Fibroblast of skin of left quadriceps (primary cell): Measurements from ENCODE around the gene FEM1C.
"Not testable (repeated sequence)": the region's sequence is repeated elsewhere in the genome, so short reads cannot be mapped to it uniquely, and the experiment has no call there.

Experiments used
- DNase-seq, 2 experiments: peaks; one replicate each; pipeline ENCODE4 v3.0.0-alpha.2; 2013; ENCODE audit warnings: low read depth in 2 of 2

The FEM1C gene

DNA sequence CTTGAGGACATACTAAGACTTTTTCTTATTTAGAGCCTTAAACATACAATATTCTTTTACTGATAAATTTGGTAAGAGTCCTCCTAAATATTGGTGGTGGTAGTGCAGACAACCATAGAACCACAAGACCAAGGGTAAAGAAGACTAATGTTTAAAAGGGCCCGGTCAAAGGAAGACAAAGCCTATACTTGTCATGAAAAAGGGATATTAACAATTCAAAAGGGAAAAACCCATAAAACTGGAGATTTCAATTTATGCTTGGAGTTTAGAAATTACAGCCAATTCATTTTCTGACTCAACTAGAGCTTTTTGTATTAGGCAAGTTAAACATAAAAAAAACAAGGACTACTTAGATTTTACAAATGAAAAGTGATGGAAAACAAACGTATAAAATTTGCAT is 24.4 kb downstream of the FEM1C start:
- DNase-seq, result no peak

DNA sequence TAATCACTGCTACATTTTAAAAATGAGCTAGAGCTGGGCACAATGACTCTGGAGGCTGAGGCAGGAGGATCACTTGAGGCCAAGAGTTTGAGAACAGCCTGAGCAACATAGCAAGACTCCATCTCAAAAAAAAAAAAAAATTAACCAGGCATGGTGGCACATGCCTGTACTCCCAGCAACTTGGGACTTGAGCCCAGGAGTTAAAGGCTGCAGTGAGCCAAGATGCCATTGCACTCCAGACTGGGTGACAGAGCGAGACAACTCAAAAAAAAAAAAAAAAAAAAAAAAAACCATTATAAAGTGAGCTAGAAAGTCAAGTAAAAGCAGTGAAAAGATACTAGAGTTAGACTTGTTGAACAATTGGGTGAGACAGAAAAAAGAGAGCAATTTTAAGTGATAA is 28.2 kb downstream of the FEM1C start:
- DNase-seq, result no peak

DNA sequence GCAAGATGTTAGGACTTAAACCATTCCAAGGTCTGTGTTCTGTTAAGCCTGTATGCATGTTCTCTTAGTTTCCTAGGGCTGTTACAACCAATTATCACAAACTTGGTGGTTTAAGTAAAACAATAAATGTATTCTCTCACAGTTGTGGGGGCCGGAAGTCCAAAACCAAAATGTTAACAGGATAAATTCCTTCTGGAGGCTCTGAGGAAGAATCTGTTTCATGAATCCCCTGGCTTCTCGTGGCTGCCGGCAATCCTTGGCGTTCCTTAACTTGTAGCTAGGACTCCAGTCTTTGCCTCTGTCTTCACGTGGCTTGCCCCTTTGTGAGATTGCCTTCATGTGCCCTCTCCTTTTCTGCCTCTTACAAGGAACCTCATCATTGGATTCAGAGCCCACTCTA is 30.4 kb downstream of the FEM1C start:
- DNase-seq, result peak; percentile 40 to 44

DNA sequence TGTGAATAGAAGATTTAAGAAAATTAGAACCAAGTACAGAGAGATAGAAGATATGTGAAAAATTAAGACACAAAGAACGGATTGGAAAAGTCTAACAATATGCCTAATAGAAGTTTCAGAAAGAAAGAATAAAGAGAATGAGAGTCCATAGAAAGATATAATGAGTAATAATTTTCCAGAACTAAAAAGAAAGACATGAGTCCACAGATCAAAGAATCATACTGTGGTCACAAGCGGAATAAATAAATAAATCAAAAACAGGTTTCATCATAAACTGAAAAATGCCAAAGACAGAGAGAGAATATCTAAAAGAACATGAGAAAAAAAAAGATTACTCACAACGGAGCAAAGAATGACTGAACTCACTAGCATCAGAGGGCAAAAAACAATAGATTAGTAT is 32.9 kb downstream of the FEM1C start:
- DNase-seq, result no peak

DNA sequence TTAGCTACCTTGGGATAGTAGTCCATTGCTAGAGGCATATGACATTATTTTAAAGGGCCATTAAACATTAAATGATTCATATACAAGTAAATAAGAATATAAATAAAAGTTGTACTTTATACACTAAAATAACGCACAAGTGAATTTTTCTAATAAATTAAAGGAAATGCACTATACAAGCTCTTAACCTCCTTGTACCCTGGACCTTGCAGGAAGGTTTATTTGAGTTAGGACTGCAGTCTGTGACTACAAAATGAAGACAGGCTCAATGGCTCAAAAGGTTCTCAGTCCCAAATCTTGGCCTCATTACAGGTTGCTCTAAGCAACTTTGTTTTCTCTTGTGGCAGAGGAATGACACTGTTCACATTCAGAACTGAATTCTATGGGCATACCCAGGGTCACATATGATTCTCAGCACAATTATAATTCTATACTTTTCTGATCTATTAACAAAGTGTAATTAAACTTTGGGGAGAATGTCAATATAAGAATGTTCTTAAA is 34.4 kb downstream of the FEM1C start:
- DNase-seq, result no peak

DNA sequence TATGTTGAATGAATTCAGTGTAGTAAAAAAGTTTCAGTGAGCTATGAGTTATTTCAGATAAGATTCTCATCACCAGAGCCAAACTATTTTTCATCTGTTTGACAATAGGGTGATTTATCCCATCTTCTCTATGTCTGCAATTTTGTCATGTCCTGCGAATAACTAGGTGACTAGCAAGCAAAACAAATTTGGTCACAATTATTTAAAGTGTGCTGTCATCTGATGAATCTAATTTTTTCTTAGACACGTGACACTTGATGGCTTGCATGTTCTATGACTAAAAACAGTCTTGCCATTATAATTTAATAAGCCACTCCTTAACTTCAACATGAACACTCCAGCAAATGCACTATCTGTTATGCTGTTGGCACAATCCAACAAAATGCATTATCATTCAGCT is 35.0 kb downstream of the FEM1C start:
- no peak for DNase-seq

DNA sequence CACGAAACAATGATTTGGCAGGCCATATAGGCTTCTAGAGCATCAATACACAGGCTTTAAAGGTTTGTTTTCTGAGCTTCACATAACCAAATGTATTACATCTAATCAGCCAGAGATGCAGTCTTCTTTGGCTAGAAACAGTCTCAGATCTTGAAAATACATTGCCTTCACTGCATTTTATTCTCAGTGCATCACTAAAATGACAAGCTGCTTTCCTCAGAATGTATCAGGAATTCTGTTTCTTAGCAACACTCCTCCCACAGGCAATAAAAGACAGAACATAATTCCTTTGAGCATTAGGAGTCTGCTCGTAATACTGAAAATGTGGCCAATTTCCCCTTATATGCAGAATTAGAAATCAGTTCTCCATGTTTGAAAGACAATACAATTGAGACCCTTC is 36.9 kb downstream of the FEM1C start:
- peak; percentile 48 to 56 for DNase-seq

DNA sequence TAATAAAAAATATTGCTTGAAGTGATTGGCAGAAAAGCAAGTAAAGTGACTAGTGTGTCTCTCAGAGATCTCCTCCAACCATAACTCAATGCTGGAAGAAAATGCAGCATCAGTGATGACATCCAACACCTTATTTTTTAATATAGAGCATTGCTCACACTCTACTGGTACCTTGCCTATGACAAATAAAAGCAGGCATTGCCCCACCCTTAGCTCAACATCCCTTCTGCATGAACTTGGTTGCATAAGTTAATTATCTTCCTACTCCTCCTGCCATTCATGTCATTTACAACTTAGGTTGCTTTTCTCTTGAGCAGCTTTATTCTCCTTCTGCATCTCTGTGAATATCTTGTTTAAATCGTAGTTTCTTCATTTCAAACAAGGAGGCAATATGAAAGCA is 41.2 kb downstream of the FEM1C start:
- DNase-seq, result no peak

DNA sequence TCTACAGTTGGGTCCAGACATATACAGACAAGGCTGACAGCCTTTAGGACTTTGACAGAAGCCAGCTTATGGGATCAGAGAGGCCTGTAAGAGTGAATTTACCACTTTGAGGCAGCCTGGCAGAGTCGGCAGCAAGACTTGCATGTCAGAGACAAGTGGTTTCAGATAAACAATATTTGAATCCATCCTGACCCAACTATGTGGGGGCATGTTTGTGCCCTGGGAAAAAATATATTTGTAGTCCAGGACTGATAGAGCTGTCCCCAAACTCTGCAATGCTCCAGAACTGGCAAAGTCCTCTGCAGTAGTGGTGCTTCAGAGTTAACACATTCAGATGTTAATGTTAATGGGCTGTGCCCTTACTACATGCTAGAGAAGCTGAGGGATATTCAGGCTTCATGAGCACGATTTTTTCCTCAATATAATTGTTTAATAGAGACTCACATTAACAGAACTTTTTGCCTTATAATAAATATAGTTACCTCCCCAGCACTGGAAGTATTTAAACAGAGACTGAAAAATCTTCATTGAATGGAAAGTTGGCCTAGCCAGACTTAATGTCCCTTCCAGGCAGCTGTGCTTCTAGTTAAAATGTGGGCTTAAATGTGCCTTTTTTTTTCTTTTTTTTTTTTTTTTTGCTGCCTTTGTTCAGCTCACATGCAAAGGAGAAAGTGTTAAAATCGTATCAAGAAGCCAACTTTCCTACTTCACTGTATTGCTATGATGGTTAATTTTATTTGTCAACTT is 42.9 kb downstream of the FEM1C start:
- DNase-seq, result no peak

DNA sequence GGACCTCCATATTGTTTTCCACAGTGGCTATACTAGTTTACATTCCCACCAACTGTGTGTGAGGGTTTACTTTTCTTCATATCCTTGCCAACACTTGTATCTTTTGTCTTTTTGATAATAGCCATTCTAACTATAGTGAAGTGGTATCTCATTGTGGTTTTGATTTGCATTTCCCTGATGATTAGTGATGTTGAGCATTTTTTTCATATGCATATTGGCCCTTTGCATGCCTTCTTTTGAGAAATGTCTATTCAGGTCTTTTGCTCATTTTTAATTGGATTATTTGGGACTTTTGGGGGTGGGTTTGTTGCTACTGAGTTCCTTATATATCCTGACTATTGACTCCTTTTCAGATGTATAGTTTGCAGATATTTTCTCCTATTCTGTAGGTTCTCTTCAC is 44.4 kb downstream of the FEM1C start:
- DNase-seq, result no peak

DNA sequence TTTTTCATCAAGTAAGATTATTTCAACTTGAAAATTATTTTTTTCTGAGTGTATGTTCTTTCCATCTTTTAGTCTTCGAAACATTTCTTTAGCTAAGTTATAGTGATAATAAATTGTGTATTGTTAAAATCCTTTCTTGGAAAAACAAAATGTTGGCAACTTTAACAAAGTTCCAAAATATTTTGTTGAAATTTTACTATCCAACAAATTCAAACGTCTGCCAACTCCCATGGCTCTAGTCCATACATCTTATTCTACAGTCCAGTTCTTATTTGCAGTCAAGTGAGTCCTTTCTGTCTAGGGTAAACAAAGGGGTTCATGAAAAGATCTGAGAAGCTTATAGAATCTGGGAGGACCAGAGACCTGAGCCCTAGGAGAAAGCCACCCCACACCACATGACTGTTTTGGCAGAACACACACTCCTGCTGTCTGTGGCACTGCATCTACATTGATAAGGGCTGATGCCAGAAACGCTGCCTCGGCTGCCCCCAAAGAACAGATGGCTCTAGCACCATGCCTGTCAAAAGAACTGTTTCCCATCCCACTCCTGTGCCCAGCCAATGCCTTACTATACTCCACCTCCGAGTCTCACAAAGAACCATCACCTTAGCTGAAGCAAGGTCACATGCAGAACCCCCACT is 47.5 kb downstream of the FEM1C start:
- no peak for DNase-seq

DNA sequence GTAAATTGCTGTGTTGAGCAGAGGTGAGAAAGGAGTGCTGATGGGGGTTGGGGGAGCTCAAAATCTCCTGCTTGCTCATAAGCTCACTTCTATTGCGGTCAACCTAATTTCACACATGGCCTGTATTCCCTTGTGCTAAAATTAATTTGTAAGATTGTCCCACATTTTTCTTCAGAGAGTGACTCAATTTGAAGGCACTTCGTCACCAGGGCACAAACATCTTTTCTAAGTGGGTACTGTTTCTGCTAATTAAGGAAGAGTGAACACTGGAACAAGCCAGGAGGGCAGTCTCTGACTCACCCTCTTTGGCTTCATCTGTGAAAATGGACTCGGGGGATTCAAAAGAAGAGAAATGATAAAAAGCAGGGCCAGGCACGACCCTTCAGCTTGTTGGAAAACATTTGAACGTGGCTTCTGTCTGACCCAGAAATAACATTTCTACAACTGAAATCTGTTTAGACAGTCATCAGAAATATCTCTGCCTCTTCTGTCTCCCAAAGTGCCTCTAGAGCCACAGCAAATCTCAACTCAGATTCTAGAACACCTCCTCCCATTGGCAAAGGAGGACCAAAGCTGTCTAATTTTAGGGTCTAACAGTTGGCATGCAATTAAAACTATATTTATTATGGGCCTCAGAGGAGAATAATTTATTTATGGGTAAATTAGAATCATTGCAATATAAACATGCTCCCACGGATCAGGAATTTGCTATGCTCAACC is 49.8 kb downstream of the FEM1C start:
- peak in 1 of 2 experiments; percentile 4 for DNase-seq

DNA sequence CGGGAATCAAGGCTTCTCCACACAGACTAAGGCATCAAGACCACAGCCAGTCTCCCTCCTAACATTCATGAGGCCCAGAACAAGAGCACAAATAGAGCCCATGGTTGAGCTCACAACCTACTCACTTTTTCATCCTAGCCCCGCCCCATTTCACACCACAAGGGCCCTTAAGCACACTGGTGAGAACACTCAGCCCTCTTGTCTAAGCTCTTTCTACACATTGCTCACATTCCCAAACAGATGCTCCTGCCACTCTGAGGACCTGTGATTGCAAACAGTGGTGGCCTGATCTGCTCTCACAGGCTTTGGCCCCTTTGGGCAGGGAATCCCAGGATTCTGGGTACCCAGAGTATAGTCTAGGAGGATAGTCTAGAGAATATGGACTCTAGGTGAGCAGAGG is 54.0 kb downstream of the FEM1C start:
- no peak for DNase-seq

DNA sequence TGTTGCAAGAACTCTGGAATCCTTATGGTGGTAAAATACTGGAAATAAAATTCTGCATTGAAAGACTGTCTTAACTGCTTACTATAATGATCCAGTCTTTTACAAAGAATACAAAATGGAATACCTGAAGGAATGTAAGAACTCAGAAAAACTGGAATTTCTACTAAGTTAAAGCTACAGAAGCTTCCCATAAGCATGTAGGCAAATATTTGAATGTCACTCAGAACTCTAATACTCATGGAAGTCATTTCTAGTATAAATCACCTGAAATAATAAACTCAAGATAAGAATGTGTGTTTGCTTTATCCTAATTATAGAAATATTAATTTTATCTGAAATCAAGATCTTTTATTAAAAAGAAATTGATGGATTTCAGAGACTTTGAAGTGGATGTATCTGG is 54.8 kb downstream of the FEM1C start:
- DNase-seq, result no peak

DNA sequence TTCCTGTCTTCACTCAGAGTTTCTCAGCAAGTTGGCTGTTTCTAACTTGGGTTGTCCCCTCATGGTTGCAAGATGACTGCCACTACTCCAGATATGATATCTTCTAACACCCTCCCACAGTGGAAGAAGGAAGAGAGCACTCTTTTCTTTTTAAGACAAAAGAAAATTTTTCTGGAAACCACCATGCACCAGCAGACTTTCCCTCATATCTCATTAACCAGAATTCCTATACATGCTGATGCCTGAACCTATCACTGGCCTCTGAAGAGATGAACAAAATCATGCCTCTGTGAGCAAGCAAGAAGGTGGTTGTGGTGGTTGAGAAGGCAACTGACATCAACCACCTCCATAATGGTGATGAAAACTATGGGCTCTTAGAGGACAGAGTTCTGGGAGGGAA is 56.8 kb downstream of the FEM1C start:
- DNase-seq, result no peak

DNA sequence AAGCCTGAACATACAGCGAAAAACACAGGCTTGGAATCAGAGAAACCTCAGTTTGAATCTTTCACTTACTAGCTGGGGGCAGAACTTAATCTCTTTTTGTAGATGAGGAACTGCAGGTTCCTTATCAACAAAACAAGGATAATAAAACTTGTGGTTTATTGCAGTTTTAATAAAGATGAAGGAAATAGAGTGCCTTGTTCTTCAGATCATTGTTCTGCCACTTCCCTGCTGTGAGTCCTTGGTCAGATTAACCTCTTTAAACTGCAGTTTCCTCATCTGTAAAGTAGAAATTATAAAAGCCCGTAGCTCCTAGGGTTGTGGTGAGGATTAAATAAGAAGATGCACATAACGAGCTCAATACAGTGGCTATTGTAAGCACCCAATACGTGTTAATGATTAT is 57.4 kb downstream of the FEM1C start:
- DNase-seq, result no peak

DNA sequence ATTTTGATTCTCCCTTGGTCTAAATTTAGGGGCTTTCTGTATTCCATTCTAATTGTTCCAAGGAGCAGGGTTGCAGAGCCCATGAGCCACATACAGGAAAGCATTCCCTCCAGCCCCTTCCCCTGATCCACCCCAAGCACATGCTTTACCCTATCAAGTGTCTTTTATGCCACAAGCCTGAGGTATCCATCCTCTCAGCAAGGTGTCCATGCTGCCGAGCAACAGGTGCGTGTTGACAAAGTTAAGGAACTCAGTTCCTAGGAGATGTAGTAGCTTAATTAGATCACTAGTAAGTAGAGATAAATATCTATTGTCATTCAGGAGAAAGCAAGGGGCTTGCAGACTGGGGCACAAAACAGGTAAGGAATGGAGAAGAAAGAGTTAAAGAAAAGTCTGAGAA is 57.8 kb downstream of the FEM1C start:
- no peak for DNase-seq

DNA sequence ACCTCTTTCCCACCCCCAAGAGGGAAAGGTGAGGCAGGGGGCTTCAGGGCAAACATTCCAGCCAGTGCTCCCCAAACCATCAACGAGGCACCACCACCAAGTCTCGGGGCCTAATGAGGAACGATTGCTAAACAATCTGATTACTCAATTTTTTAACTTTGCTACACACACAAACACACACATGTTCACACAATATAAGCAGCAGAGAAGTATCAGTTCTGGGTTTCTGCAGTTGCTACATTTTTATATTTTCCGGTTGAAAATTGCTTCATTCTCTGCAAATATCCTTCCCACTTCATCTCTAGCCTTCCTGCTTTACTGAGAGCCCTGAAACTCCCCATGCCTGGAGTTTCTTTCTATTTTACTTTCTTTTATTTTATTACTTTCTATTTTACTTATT is 60.2 kb downstream of the FEM1C start:
- DNase-seq, result no peak

DNA sequence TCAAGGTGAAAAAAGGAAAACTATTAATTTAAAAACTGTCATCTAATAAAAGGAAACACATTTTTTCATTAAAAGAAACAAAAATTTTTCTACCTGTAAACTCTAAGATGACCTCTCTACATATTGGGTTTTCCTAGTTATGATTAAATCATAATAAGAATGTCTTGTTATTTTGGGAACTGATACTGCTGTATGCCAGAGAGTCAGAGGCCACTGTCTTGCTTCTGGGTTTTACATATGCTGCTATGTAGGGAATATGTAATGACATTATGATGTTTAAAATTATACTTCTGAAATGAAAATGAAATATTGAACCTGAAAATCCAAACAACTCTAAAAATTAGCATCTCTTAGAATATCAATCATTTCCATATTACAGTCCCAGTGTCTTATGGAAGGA is 63.7 kb downstream of the FEM1C start:
- DNase-seq, result no peak

DNA sequence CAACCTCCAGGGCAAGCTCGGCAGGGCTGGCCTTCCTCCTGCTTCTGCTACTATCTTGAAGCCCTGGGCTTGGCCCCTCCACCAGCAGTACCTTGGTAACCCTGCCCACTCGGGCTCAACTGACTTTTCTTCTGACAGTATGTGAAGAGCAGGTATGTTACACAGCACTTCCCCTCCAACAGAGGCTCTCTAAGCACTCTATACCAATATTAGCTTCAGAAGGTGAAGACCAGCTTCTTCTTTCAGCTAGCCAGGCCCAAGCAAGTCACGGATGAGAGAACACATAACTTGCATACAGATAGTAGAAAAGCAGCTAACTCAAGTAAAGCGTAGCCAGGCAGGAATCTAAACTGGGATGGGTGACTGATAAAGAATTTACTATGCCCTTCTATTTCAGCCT is 64.3 kb downstream of the FEM1C start:
- no peak for DNase-seq

DNA sequence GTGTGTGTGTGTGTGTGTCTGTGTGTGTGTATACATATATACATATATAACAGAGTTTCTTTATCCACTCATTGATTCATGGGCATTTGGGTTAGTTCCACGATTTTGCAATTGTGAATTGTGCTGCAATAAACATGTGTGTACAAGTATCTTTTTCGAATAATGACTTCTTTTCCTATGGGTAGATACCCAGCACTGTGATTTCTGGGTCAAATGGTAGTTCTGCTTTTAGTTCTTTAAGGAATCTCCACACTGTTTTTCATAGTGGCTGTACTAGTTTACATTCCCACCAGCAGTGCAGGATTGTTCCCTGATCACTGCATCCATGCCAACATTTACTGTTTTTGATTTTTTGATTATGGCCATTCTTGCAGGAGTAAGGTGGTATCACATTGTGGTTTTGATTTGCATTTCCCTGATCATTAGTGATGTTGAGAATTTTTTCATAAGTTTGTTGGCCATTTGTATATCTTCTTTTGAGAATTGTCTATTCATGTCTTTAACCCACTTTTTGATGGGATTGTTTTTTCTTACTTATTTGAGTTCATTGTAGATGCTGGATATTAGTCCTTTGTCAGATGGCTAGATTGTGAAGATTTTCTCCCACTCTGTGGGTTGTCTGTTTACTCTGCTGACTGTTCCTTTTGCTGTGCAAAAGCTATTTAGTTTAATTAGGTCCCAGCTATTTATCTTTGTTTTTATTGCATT is 65.3 kb downstream of the FEM1C start:
- not testable (repeated sequence) for DNase-seq

DNA sequence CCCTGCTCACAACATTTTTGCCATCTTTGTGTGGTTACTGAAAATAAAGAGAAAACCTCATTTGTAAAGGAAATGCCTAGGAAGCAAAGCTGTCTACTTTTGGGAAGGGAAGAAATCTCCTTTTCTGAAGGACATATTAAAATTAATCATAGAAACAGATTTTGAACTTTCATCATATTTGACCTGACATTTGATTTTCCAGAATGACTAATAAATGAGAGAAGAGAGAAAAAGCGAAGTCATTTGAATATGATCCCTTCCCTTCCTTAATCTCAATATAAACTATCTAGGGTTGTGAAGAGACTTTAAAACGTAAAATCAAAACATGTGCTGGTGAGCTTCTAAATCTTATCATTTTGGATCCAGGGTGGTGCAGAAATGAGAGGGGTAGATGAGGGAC is 66.3 kb downstream of the FEM1C start:
- DNase-seq, result no peak
